ENCODE measurements around the gene ANKRD52.
"Not testable (repeated sequence)": the region's sequence is repeated elsewhere in the genome, so short reads cannot be mapped to it uniquely, and the experiment has no call there.

The ANKRD52 gene

GRCh38 chr12:56286044-56286830 is 28.1 kb upstream of the ANKRD52 start:
- no peak for TF ChIP-seq CTCF (IDR thresholded peaks at IDR 0.05; ENCODE audit: borderline replicate concordance, insufficient read depth, low read depth, low read length)
- H3K4me3 ChIP-seq (ENCODE audit: low read depth, low read length) = no peak overlapping the region

GRCh38 chr12:56284263-56284662 is 26.1 kb upstream of the ANKRD52 start:
- H3K4me3 ChIP-seq (ENCODE audit: low read depth, low read length) = not testable (repeated sequence)

GRCh38 chr12:56282579-56282978 is 24.4 kb upstream of the ANKRD52 start:
- no peak overlapping the region for H3K4me3 ChIP-seq (ENCODE audit: low read depth, low read length)

GRCh38 chr12:56282030-56282429 is 23.8 kb upstream of the ANKRD52 start:
- H3K4me3 ChIP-seq (ENCODE audit: low read depth, low read length) = no peak overlapping the region
- no peak for TF ChIP-seq CTCF (IDR thresholded peaks at IDR 0.05; ENCODE audit: borderline replicate concordance, insufficient read depth, low read depth, low read length)

More at GRCh38 chr12:56282579-56282978, 24.4 kb upstream of the ANKRD52 start:
- TF ChIP-seq CTCF (IDR thresholded peaks at IDR 0.05; ENCODE audit: borderline replicate concordance, insufficient read depth, low read depth, low read length) = no peak

- TF ChIP-seq CTCF (IDR thresholded peaks at IDR 0.05; ENCODE audit: borderline replicate concordance, insufficient read depth, low read depth, low read length) = no peak
- no peak overlapping the region for H3K4me3 ChIP-seq (ENCODE audit: low read depth, low read length)
Measured at GRCh38 chr12:56280849-56281248, 22.7 kb upstream of the ANKRD52 start.

- TF ChIP-seq CTCF (IDR thresholded peaks at IDR 0.05; ENCODE audit: borderline replicate concordance, insufficient read depth, low read depth, low read length) = no peak
- H3K4me3 ChIP-seq (ENCODE audit: low read depth, low read length) = no peak overlapping the region
Measured at GRCh38 chr12:56278905-56279304, 20.7 kb upstream of the ANKRD52 start.

GRCh38 chr12:56274299-56274698 is 16.1 kb upstream of the ANKRD52 start:
- TF ChIP-seq CTCF (IDR thresholded peaks at IDR 0.05; ENCODE audit: borderline replicate concordance, insufficient read depth, low read depth, low read length) = no peak
- H3K4me3 ChIP-seq (ENCODE audit: low read depth, low read length) = no peak overlapping the region

GRCh38 chr12:56272468-56272867 is 14.3 kb upstream of the ANKRD52 start:
- not testable (repeated sequence) for H3K4me3 ChIP-seq (ENCODE audit: low read depth, low read length)

Data from GM12875 (cell line).